Natural killer cell (primary cell): ENCODE results near the gene ITFG1. TPM values are rescaled to one million over a fixed set of nuclear protein-coding genes. Genes with fewer than 3 reads are reported as not detected.

ENCODE experiments used
- ATAC-seq, 3 donors: fragments of 150-1000 bp in 2 of 3; fragments of 200-7000 bp in 1 of 3; cut with Tn5 transposase; 1 replicate in 1 of 3; 2 replicates in 2 of 3; pipeline ENCODE4 v1.10.0; 2021; ENCODE audit warnings: mild to moderate bottlenecking in 2 of 3, moderate library complexity in 2 of 3
- DNase-seq, 2 donors: peaks; one replicate each; pipeline versions ENCODE4 v3.0.0 to v3.0.0-alpha.2; 2013 to 2021; ENCODE audit warnings: mixed read lengths in 1 of 2
- H3K27ac ChIP-seq: one replicate; pipeline ENCODE4 v1.5.1; 2013; ENCODE audit warnings: mild to moderate bottlenecking, low read length
- H3K27me3 ChIP-seq: one replicate; pipeline ENCODE4 v1.6.1; 2013; ENCODE audit warnings: low read length; ENCODE audit not compliant: control insufficient read depth, insufficient read depth
- H3K36me3 ChIP-seq: one replicate; pipeline ENCODE4 v1.6.1; 2013; ENCODE audit warnings: low read length; ENCODE audit not compliant: control insufficient read depth, insufficient read depth
- H3K4me1 ChIP-seq: one replicate; pipeline ENCODE4 v1.6.1; 2013; ENCODE audit warnings: low read length; ENCODE audit not compliant: control insufficient read depth, insufficient read depth
- H3K4me3 ChIP-seq: one replicate; pipeline ENCODE4 v1.5.1; 2013; ENCODE audit warnings: low read length
- H3K9me3 ChIP-seq: one replicate; pipeline ENCODE4 v1.6.1; 2013; ENCODE audit warnings: low read length; ENCODE audit not compliant: control insufficient read depth, insufficient read depth
- H3K27ac Mint-ChIP-seq, 2 donors: one replicate each; pipeline ENCODE4 v1.8.0; 2022; ENCODE audit warnings: mild to moderate bottlenecking in 2 of 2, mixed read lengths in 2 of 2, moderate library complexity in 1 of 2
- H3K27me3 Mint-ChIP-seq, 2 donors: one replicate each; pipeline ENCODE4 v1.8.0; 2022; ENCODE audit warnings: low read depth in 2 of 2, mixed read lengths in 2 of 2
- H3K36me3 Mint-ChIP-seq: one replicate; pipeline ENCODE4 v1.8.0; 2022; ENCODE audit warnings: mixed read lengths
- H3K4me1 Mint-ChIP-seq, 2 donors: one replicate each; pipeline ENCODE4 v1.8.0; 2022; ENCODE audit warnings: mixed read lengths in 2 of 2
- H3K4me3 Mint-ChIP-seq: one replicate; pipeline ENCODE4 v1.8.0; 2022; ENCODE audit warnings: mild to moderate bottlenecking, moderate library complexity, mixed read lengths
- H3K9me3 Mint-ChIP-seq, 2 donors: one replicate each; pipeline ENCODE4 v1.8.0; 2022; ENCODE audit warnings: mixed read lengths in 2 of 2
- WGBS: methylation state at CpG from one replicate; pipeline ENCODE4 v1.1.7; 2013; ENCODE audit warnings: missing lambda C conversion rate; ENCODE audit not compliant: insufficient coverage; 5-methylcytosine and 5-hydroxymethylcytosine counted together
- intact Hi-C: fragments of 100-400 bp; cut with micrococcal nuclease; formaldehyde crosslinking; loops from one replicate; pipeline ENCODE4 v1.14.2; 2022
- total RNA-seq, 4 donors: library from RNA; stranded (reverse); fragments of 120-200 nt in 1 of 4; gene quantifications; one replicate each; pipeline versions ENCODE4 v1.2.3 to v1.2.4, GENCODE V29; 2013 to 2022
- TF ChIP-seq, protein P1 (sequence below): fragments of 200-600 bp; IDR thresholded peaks from one replicate; pipeline ENCODE4 v1.8.0; 2022; ENCODE audit warnings: antibody characterized with exemption

Gene ITFG1
- total RNA-seq, 3 donors from 2014 or later (not counting 1 experiment from before 2014, with no cell fraction given), result 30.4 to 44.1 (median 38.2) TPM

DNA sequence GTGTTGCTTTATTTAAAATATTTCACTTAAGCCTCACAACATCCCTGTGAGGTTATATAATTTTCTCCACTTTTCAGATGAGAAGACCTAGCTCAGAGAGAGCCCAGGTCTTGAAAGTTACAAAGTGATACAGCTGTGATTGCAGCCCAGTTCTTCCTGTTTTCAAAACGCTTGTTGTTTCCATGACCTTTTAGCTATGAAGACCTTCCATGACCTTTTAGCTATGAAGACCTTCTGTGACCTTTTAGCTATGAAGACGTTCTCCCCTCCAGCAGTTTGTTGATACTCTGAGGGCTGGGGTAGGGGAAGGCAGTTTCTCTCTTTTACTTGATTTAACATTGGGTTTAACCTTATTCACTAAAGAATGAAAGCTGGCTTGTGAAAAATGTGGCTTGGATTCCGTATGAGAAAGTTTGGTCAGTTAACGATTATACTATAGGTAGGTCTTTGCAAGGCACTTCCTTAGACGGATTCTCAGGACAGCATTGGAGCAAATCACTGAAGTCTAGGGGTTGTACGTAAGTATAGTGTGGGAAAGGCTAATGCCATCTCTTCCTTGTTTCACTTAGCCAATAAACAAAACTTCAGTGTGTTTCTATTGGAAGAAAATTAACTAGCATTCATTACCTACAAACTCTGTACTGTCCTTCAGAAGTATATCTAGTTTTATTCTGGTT, 21.0 kb upstream of the ITFG1 start:
- Mint-ChIP-seq H3K27me3 (no peaks in the 10 kb centered on the region), H3K36me3 (no peaks in the 10 kb centered on the region), H3K9me3 (no peaks in the 10 kb centered on the region), H3K4me3 (no peak overlapping the region), H3K4me1 (peaks cover 15 to 28% of the 10 kb centered on the region in 2 donors), H3K27ac (no peak overlapping the region)
- no peak overlapping the region for H3K27ac ChIP-seq
- H3K4me3 ChIP-seq, result no peak overlapping the region
- H3K9me3 ChIP-seq, result no peaks in the 10 kb centered on the region
- no peak for DNase-seq
- no peaks in the 10 kb centered on the region for H3K27me3 ChIP-seq
- H3K4me1 ChIP-seq, result no peaks in the 10 kb centered on the region
- intact Hi-C loops, result no loop called here
- TF ChIP-seq, protein P1, sequence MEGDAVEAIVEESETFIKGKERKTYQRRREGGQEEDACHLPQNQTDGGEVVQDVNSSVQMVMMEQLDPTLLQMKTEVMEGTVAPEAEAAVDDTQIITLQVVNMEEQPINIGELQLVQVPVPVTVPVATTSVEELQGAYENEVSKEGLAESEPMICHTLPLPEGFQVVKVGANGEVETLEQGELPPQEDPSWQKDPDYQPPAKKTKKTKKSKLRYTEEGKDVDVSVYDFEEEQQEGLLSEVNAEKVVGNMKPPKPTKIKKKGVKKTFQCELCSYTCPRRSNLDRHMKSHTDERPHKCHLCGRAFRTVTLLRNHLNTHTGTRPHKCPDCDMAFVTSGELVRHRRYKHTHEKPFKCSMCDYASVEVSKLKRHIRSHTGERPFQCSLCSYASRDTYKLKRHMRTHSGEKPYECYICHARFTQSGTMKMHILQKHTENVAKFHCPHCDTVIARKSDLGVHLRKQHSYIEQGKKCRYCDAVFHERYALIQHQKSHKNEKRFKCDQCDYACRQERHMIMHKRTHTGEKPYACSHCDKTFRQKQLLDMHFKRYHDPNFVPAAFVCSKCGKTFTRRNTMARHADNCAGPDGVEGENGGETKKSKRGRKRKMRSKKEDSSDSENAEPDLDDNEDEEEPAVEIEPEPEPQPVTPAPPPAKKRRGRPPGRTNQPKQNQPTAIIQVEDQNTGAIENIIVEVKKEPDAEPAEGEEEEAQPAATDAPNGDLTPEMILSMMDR, result no peak
- 89% methylated on average over 5 of the region's 6 CpGs for WGBS
- no peaks in the 10 kb centered on the region for H3K36me3 ChIP-seq
- no peak for ATAC-seq

DNA sequence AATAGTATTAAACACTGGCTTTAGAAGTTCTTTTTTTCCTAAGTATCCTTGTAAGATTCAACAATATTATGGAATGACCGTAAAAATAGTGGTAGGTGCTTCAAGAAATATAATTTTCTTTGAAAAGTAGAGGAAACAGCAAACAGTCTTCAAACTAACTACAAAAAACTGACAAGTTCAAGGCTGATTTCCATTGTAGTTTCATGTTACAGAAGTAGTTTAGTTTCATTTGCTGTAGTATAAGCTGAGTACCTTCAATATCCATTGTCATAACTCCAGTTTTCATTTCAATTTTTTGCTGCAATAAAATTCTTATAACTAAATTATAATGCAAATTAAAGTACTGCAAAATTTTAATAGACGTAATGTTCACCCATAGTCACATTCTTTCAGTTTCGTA, 19.5 kb upstream of the ITFG1 start:
- H3K9me3 Mint-ChIP-seq, result no peaks in the 10 kb centered on the region
- Histone ChIP-seq H3K4me3 (no peak overlapping the region), H3K27me3 (no peaks in the 10 kb centered on the region), H3K4me1 (no peaks in the 10 kb centered on the region), H3K9me3 (no peaks in the 10 kb centered on the region), H3K36me3 (no peaks in the 10 kb centered on the region), H3K27ac (no peak overlapping the region)
- H3K27me3 Mint-ChIP-seq, result no peaks in the 10 kb centered on the region
- TF ChIP-seq, protein P1, result no peak
- DNase-seq (no peak), ATAC-seq (no peak)
- H3K4me3 Mint-ChIP-seq, result no peak overlapping the region
- H3K27ac Mint-ChIP-seq, result no peak overlapping the region
- peaks cover 9 to 28% of the 10 kb centered on the region in 2 donors for H3K4me1 Mint-ChIP-seq
- WGBS, result no CpG with 5 or more reads among the region's 3 CpGs
- no peaks in the 10 kb centered on the region for H3K36me3 Mint-ChIP-seq
- intact Hi-C loops, result no loop called here

DNA sequence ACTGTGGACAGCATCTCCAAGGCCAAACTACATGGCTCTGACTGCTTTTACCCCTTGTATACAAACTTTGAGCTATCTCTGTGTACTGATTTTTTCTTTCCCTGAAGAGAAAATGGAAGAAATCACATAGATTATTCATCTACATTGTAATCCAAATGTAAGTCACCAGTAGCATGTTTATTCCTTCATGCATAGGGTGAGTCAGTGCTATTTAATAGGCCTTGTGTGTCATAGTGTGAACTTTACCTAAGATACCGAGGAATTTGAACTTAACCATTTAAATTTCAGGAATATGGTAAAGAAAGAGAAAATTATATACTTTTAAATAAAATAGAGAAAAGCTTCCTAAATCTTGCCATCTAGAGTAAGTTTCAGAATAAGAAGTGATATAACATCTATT, 16.8 kb upstream of the ITFG1 start:
- H3K27me3 Mint-ChIP-seq, result no peaks in the 10 kb centered on the region
- ATAC-seq (no peak), DNase-seq (no peak)
- WGBS, result no CpG with 5 or more reads among the region's 1 CpG
- intact Hi-C loops, result no loop called here
- peaks cover 13 to 27% of the 10 kb centered on the region in 2 donors for H3K4me1 Mint-ChIP-seq
- Histone ChIP-seq H3K27me3 (no peaks in the 10 kb centered on the region), H3K27ac (no peak overlapping the region), H3K4me3 (no peak overlapping the region), H3K36me3 (no peaks in the 10 kb centered on the region), H3K9me3 (no peaks in the 10 kb centered on the region), H3K4me1 (no peaks in the 10 kb centered on the region)
- TF ChIP-seq, protein P1, result no peak
- H3K36me3 Mint-ChIP-seq, result no peaks in the 10 kb centered on the region
- no peak overlapping the region for H3K4me3 Mint-ChIP-seq
- H3K9me3 Mint-ChIP-seq, result no peaks in the 10 kb centered on the region
- H3K27ac Mint-ChIP-seq, result no peak overlapping the region
